OCI-M2 (cell line): ENCODE results near the gene LGALS7B.
"Not testable (repeated sequence)": the region's sequence is repeated elsewhere in the genome, so short reads cannot be mapped to it uniquely, and the experiment has no call there.

Experiments
- DNase-seq: peaks from one replicate; lab custom pipeline; 2025; ENCODE audit not compliant: unreplicated experiment; lab: John Stamatoyannopoulos, UW

The LGALS7B gene

GRCh38 chr19:38816131-38816750 lies 27.2 kb downstream of the LGALS7B start:
- DNase-seq: no peak

- DNase-seq: no peak
Measured at GRCh38 chr19:38817081-38817480, 28.1 kb downstream of the LGALS7B start.

GRCh38 chr19:38819231-38819920 lies 30.4 kb downstream of the LGALS7B start:
- no peak for DNase-seq

DNA sequence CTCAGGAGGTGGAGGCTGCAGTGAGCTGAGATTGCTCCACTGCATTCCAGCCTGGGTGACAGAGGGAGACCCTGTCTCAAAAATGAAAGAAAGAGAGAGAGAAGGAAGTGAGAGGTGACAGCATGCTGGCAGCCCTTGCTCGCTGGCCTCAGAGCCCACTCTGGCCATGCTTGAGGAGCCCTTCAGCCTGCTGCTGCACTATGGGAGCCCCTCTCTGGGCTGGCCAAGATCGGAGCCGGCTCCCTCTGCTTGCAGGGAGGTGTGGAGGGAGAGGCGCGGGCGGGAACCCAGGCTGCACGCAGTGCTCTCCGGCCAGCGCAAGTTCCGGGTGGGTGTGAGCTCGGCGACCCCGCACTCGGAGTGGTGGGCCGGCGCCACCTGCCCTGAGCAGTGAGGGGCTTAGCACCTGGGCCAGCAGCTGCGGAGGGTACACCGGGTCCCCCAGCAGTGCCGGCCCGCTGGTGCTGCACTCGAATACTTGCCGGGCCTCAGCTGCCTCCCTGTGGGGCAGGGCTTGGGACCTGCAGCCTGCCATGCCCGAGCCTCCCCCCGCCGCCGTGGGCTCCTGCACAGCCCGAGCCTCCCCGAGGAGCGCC lies 32.3 kb downstream of the LGALS7B start:
- not testable (repeated sequence) for DNase-seq

DNA sequence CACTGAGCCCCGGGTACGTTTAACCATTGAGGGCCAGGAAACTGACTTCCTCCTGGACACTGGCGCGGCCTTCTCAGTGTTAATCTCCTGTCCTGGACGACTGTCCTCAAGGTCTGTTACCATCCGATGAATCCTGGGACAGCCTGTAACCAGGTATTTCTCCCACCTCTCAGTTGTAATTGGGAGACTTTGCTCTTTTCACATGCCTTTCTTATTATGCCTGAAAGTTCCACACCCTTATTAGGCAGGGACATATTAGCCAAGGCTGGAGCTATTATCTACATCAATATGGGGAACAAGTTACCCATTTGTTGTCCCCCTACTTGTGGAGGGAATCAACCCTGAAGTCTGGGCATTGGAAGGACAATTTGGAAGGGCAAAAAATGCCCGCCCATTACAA lies 36.9 kb downstream of the LGALS7B start:
- DNase-seq: not testable (repeated sequence)

DNA sequence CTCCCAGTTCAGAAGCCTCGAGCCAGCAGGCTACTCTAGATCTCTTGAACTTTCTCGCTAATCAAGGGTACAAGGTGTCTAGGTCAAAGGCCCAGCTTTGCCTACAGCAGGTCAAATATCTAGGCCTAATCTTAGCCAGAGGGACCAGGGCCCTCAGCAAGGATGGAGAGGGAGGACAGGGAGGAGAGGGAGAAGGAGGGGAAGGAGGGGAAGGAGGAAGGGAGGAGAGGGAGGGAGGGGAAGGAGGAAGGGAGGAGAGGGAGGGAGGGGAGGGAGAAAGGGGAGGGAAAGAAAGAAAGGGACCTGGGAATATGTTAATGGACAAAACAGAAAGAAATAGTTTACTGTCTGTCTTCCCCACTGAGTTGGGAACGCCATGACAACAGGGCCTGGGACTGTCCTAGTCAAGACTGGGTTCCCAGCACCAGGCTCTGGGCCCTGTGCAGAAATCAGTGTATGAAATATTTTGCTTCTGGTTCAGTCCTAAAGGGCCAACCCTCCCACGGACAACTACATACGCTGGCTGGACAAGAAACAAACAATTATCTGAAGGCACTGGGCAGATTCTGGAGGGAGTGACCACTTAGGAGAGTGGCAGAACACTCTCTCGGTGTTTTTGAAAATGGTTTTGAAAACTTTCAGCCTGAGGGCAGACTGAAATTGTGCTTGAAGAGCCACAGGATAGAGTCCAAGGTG lies 38.0 kb downstream of the LGALS7B start:
- DNase-seq: no peak

GRCh38 chr19:38829203-38829602 lies 40.2 kb downstream of the LGALS7B start:
- not testable (repeated sequence) for DNase-seq

DNA sequence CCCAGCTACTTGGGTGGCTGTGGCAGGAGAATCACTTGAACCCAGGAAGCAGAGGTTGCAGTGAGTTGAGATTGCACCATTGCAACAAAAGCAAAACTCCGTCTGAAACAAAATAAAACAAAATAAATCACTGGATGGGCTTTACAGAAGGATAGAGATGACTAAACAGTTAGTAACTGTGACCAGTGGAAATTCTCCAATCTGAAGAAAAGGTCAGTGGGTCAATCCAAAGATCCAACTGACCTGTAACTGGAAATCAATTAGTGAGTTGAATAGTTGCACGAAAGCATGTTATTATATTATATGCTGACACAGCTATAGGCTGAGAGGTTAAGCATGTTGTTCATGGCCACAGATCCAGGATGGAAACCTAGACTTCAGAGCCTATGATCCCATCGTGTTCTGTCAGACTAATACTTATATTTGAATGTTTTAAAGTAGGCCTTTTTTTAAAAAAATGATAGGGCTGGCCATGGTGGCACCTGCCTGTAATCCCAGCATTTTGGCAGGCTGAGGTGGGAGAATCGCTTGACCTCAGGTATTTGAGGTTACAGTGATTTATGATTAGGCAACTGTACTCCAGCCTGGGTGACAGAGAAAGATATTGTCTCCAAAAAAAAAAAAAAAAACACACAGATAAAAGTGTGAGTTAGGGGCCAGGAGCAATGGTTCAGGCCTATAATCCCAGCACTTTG lies 41.2 kb downstream of the LGALS7B start:
- DNase-seq: no peak

DNA sequence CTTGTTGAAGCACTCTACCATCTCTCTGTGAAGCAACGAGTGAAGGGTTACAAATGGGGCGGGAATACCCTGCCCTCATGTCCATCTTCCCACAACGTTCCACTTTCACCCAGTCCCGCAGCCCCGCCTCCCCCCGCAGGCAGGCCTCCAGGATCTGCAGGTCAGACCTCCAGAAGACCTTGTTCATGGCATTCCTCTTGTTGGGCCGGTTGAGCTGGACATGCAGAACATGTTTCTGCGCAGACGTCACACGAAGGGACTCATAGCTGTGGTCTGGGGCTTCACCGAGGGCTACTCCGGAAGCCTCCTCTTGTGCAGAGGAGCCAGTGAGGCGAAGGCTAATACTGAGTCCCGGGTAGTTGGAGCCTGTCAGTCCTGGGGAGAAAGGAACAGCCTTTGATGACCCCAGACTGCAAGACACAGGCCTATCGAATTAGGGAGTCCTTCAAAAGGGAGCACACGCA lies 42.2 kb downstream of the LGALS7B start:
- no peak for DNase-seq

GRCh38 chr19:38833092-38833425 lies 44.1 kb downstream of the LGALS7B start:
- no peak for DNase-seq

GRCh38 chr19:38834104-38834490 lies 45.1 kb downstream of the LGALS7B start:
- no peak for DNase-seq

GRCh38 chr19:38834590-38834989 lies 45.6 kb downstream of the LGALS7B start:
- DNase-seq: no peak

DNA sequence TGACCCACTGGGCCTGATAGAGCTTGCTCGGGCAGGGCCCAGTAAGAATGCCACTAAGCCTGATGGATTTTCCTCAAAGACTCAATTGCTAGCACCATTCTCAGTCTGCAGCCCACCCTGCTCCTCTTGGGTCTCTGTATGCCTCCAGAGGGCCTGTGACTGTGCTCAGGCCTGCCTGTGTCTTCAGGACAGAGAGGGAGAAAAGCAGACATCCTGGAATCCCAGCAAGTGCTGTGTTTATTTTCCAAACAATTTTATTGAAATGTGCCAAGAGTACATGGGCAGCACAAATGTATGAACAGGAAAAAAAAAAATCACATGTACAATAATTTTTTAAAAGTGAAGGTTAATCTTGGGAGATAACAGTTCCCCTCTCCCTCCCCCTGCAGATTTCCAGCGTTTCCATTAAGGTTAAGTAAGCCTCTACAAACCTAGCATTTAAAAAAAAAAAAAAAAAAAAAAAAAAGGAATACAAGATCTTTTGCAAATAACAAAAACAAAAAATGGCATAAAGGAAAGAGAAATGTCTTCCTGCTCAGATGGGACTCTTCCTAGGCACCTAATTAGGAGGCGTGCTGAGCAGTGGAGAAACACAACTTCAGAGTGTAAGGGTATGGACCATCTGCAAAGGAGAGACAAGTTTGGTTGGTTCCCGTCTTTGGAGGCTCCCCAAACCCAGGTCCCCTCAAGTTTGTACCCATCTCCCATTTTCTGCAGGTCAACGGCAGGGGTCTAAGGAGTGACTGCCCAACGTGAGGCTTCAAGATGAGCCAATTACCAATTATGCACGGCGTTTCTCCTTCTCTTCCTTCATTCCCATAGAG lies 47.4 kb downstream of the LGALS7B start:
- DNase-seq: no peak

- no peak for DNase-seq
Measured at GRCh38 chr19:38836983-38837626, 48.1 kb downstream of the LGALS7B start.

DNA sequence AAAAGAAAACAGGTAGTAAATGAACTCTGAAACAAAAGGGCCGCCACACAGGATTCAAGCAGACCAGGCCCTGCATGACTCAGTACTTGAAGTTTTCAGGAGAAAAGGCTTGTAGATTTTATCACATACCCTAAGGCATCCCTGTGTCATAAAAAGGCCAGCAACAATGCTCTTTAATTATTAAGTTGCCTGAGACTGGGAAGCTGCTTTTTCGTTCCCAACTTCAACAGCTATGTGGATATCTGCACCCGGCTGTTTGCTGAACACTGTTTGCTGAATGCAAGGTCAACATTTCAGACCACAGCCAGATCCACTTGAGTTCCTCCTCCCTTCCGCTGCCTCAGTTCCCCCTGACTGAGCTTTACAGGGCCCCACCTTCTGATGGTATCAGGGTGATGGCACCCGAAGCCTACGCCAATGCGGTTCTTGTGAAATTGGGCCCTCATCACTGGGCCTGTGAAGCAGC lies 48.7 kb downstream of the LGALS7B start:
- DNase-seq: no peak

DNA sequence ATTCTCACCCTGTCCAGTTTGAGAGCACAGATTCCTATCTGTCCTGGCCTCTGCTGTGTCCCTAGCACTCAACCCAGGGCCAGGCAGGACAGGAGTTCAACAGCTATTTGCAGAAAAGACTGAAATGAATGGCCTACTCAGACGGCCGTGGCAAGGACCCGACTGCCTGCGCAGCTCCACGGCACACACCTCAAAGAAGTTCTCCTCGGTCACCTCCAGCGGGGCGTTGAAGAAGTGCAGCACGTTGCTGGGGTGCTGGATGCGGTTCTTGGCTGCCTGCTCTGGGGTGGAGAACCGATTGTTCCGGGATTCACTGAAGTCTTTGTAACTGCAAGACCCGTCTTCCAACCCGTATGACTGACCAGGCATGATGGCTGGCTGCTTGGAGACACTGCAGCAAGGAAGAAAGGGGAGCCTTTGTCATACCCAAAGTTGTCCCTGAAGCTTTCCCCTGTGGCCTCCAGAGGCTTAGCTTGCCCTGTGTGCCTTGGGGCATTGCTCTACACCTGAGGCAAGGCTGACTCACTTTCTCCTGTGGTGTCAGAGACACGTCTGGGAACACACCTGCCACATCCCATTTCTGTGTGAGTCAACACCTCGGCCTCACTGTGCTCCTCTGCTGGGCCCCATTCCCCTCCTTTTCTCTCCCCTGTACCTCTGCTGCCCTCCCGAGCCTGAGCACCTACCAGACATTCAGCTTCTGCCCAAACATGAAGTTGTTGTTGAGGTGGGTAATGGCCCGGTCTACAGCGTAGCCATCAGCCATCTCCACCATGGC lies 49.4 kb downstream of the LGALS7B start:
- DNase-seq: no peak

- DNase-seq: no peak
Measured at GRCh38 chr19:38838986-38839761, 50.2 kb downstream of the LGALS7B start.
